GM20431 (cell line): ENCODE results near the gene STRN.
"Not testable (repeated sequence)": the region's sequence is repeated elsewhere in the genome, so short reads cannot be mapped to it uniquely, and the experiment has no call there.

Source experiments
- in situ Hi-C: fragments of 300-500 bp; cut with MseI, MboI; formaldehyde crosslinking; loops from one replicate; pipeline ENCODE4 v1.15.0; 2020; ENCODE audit warnings: low sequenced_read_pairs; ENCODE audit not compliant: unreplicated experiment

STRN gene, protein sequence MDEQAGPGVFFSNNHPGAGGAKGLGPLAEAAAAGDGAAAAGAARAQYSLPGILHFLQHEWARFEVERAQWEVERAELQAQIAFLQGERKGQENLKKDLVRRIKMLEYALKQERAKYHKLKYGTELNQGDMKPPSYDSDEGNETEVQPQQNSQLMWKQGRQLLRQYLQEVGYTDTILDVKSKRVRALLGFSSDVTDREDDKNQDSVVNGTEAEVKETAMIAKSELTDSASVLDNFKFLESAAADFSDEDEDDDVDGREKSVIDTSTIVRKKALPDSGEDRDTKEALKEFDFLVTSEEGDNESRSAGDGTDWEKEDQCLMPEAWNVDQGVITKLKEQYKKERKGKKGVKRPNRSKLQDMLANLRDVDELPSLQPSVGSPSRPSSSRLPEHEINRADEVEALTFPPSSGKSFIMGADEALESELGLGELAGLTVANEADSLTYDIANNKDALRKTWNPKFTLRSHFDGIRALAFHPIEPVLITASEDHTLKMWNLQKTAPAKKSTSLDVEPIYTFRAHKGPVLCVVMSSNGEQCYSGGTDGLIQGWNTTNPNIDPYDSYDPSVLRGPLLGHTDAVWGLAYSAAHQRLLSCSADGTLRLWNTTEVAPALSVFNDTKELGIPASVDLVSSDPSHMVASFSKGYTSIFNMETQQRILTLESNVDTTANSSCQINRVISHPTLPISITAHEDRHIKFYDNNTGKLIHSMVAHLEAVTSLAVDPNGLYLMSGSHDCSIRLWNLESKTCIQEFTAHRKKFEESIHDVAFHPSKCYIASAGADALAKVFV

DNA sequence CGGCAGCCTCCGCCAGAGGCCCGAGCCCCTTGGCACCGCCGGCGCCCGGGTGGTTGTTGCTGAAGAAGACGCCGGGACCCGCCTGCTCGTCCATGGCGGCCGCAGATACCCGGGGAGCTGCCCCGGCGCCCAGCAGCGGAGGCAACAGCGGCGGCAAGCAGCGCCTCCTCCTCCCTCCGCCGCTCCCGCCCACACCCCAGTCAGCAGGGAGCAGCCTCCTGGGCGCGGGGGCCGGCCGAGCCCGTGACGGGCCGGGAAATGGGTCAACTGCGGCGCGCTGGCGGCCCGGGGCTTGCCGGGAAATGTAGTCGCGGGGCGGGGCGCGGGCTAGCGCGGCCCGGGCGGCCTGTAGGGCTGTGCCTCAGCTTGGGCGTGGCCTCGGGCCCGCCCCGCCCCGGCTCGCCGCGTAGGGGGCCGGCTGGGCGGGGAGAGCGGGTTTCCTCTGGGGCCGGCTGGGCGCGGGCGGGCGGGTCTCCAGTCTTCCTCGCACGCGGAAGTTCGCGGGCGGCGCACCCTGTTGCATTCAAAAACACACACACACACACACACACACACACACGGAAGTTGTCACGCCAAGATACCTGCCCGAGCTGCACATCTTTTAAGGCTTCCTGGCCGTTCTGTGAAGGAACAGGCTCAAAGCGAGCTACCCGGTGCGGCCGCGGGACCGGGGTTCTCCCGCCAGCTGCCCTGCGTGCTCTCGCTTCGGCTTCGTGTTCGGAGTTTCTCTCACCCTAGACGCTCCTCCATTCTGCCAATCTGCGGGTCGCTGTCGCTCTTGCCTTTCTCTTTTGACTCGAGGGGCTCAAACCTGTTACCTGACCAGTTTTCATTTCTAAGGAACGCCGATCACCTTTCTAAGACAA is at the start of gene STRN:
TSS of gene STRN (minus strand) at position 167 of the 866 bp plus-strand sequence. CDS start at position 94, 73 bp downstream.
- in situ Hi-C loops: no loop called here

DNA sequence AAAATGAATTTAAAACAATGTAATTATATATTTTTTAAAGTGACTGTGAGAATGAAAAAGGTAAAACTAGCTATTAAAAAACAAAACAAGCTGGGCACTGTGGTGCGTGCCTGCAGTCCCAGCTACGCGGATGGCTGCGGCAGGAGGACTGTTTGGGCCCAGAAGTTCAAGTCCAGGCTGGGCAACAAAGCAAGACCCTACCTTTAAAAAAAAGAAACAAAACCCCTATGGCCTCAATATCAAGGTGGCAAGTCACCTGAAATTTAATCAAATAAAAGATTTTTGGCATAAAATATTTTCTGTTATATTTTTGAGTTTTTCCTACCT is 46.9 kb upstream of the STRN start:
- in situ Hi-C loops: no loop called here

DNA sequence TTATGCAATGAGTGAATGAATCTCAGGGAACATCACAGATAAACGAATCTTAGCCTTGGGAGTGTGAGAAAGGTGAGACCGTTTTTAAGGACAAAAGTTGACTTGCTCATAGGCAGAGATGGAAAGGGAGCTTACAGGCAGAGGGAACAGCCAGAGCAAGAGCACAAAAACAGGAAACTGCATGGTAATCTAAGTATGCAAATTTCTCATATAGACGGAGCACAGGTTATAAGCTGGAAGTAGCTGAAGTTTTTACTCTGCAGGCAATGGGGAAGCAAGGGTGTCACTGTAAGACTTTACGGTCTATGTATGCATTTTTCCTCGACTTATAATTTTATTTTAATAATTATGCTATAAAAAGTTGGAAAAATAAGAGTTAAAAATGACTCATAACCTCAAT is 44.8 kb upstream of the STRN start:
- in situ Hi-C loops: no loop called here

DNA sequence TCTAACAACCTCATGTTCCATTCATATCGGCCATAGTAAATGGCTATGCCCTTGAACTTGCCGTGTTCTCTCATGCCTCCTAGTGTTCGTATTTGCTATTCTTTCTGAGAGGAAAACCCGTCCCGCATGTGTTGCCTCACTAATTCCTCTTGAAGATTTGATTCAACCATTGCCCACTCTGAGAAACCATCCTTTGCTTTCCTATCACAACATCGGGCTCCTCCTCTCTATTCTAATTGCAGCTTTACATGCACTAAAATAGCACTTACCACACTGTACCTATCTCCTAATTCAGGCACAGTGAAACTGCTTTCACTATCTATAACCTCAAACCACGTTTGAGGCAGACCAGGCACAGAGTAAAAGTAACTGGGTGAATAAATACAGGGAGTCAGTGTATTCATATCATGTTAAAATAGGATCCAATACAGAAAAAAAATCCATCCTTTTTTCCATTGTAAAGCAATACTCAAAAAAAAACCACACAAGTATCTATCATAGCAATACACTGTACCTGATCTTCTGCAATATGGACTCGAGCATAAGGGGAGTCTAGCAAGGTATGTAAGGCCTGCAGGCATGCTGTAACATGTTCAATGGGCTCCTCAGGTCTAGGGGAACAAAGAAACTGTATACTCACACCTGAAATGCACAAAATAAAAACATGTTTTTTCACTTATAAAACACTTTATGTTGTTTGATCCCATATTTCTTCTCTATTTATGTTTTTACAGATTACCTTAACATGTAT is 39.0 kb upstream of the STRN start:
- in situ Hi-C loops: no loop called here

DNA sequence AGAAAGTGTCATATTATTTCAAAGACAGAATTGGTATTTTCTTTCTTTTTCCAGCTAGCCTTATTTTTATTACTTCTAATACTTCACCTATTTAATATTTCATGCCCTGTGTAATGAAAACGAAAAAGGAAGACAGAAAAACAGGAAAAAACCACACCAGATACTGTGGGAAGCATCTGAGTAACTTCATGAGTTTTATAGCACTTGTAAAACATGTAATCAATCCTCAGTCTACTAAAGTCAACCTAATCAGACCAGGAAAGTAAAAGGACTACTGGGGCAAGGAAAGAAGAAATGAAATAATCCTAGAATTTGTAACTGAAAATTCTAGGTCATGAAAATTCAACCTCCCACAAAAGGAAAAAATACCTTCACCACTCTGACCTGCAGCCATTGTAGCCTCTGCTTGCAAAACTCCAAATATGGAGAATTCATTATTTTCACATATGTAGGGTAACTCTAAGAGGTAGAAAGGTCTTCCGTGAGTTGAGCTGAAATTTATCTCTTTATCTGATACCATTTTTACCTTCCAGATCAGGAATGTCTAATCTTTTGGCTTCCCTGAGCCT is 34.7 kb upstream of the STRN start:
- in situ Hi-C loops: no loop called here

DNA sequence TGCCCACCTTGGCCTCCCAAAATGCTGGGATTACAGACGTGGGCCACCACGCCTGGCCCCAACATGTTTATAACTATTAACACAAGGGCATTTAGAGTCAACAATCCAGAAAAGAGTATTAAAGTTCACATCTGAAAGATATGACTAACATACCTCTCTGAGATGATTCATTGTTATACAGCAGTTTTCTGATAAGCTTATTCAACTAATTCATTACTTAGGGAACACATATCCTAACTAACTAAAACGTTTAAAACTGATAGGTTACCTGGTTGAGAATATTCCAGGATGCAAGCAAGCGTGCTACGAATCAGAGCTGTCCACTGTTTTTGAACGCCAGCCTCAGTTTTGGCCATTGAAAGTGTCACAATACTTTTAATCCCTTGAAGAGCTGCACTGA is 34.0 kb upstream of the STRN start:
- in situ Hi-C loops: no loop called here

DNA sequence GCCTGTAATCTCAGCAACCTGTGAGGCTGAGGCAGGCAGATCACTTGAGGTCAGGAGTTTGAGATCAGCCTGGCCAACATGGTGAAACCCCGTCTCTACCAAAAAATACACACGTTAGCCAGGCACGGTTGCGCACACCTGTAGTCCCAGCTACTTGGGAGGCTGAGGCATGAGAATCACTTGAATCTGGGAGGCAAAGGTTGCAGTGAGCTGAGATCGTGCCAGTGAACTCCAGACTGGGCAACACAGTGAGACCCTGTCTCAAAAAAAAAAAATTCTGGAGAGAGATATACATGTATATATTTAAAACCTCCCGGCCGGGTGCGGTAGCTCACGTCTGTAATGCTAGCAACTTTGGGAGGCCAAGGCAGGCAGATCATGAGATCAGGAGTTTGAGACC is 33.1 kb upstream of the STRN start:
- in situ Hi-C loops: not testable (repeated sequence)

DNA sequence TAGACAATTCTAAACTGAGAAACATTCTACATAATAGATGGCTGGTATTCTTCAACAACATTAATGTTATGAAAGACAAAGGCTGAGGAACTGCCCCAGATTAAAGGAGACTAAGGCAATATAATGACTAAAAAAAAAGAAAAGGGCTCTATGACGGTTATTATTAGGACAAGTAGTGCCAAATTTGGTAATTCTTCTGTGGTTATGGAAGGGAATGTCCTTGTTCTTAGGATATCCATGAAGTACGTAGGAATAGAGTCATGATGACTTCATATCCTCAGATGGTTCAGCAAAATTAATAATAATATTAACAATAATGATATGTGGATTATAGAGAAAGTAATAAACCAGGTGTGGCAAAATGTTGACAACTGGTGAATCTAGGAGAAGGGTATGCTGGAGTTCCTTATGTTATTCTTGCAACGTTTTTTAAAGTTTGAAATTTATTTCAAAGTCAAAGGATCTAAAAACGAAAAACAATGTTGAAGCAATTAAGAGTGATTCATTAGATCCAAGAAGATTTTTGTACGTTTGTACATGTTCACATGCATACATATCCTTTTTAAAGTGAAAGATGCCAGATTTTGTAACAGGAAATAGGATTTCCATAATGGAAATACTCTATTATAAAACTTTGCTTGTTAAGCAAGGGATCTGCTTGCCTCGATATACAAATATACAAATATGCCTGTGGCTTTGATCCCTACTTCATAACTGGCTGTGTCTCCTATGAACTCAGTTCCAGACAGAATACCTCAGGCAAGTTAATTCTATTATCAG is 27.7 kb upstream of the STRN start:
- in situ Hi-C loops: no loop called here

DNA sequence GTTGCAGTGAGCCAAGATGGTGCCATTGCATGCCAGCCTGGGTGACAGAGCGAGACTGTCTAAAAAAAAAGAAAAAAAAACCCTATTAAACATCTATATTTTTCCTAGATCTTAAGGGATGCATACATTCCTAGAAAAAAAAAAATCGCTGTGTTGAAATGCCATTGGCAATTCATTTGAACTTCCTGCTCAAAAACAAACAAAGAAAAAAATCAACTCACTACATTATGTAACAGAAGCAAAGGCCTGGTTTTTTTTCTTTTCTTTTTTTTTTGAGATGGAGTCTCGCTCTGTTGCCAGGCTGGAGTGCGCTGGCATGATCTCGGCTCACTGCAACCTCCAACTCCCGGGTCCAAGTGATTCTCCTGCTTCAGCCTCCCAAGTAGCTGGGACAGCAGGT is 21.7 kb upstream of the STRN start:
- in situ Hi-C loops: no loop called here

DNA sequence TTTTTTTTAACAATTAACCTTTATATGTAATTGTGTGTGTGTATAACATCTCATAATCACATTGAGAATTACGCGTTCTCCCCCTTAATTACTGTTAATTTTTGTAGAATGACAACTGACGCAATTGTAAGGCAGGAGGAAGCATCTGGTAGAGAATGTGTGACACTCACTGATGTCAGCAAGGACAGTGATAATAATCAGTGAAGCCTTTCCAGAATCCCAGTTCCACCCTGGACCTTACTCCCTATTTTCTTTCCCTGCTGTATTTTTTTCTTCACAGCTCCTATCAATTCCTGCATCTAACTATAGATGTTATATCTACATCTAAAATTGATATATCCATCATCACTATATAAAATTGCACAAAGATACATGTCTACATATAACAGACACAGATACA is 16.1 kb upstream of the STRN start:
- in situ Hi-C loops: no loop called here

DNA sequence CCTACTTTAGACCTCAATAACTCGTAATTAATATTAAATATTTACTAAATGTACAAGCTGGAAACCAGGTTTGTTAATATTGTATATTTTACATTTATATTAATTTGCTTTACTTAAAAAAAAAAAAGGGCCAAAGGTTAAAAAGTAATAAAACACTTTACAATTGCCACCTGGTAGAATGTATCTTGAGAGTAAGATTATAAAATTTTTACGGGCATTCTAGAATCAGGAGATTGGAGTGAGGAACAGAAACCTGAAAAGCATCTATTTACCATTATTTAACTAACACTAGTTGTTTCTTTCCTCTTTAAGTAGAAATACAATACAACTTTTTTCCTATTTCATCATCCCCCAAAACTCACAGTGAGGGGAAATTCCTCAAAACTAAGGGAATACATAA is 15.6 kb upstream of the STRN start:
- in situ Hi-C loops: no loop called here

DNA sequence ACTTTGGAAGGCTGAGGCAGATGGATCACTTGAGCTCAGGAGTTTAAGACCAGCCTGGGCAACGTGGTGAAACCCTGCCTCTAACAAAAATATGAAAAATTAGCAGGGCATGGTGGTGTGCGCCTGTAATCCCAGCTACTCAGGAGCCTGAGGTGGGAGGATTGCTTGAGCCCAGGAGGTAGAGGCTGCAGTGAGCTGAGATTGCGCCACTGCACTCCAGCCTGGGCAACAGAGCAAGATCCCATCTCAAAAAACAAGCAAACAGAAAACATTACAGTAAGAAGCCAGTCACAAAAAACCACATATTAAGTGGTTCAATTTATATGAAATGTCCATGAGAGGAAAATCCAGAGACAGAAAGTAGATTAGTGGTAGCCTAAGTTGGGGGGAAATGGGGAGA is 12.7 kb upstream of the STRN start:
- in situ Hi-C loops: not testable (repeated sequence)

DNA sequence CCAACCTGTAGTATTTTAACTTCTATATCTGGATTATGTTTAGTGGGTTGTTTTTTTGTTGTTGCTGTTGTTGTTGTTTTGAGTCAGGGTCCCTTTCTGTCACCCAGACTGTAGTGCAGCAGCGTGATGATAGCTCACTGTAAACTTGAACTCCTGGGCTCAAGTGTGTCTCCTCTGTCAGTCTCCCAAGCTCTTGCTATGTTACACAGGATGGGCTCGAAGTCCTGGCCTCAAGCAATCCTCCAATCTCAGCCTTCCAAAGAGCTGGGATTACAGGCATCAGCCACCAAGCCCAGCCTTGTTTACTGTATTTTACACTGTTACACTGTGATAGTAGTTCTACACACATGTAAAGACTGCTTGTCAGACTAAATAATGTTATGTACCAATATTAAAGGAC is 9.7 kb upstream of the STRN start:
- in situ Hi-C loops: no loop called here

DNA sequence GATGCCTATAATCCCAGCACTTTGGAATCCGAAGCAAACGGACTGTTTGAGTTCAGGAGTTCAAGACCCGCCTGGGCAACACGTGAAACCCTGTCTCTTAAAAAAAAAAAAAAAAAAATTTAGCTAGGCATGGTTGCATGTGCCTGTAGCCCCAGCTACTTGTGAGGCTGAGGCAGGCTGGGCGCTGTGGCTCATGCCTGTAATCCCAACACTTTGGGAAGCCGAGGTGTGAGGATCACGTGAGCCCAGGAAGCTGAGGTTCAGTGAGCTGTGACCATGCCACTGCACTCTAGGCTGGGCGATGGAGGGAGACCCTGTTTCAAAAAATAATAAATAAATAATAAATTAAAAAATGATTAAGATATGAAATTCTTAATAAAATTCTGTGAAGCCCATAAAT is 9.0 kb upstream of the STRN start:
- in situ Hi-C loops: no loop called here

DNA sequence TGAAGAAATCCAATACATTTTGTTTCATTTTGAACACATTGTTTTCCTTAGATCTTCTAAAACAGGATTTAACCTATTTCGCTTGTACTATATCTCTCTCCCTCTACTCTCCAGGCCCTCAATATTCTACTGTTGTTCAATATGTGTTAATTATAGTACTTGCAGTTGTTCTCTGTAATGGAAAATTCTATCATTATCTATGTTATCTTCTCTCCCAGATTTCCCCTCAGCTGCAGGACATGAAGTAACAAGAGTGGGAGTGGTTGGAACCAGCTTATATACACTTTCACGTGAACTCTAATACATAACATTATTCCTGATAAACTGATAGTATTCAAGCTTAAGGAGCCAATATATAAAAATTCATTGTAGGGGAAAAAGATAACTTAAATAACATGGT is 7.0 kb upstream of the STRN start:
- in situ Hi-C loops: no loop called here

DNA sequence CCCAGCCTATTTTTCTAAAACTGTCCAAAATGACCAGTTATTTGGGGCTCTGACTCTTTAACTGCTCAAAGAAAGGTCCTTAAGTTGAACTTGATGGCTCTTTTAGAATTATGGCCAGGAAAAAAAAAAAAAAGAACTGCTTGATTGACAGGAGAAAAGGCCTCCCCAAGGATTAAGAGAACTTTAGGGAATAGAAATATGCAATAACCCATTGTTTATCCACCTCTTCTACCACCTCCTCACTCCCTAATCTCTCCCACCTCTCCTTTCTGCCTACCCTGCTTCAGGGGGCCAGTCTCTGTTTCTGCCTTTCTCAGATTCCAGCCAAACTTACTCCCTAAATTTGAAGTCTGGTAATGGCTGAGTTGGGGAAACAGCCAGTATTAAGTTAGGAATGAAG is 5.7 kb upstream of the STRN start:
- in situ Hi-C loops: no loop called here

DNA sequence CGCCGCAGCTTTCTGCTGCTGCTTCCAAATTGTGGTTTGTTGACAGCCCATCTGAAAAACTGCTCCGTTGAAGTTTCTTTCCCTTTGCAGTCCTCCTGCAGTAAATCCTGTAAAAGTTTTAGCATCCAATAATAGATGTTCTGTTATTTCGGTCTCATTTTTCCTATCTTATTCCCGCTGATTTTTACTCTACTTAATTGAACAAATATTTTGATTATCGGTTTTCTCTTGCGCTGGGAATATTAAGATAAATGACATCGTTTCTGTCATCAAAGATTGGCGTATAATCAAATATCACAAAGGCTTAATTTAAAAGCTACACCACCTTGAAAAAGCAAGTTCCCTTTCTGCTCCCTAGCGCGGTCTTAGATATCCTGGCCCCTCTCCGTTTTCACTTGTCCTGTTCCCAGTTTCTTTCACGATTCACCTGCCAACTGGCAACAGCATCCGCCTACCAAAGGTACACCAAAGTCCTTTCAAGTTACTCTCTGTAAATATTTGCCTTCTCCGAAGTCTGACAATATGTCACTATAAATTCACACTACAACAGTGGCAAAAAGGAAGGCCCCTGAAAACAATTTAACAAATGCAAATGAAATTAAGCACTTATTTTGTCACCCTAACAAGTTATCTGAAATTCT is 1.0 kb upstream of the STRN start:
- in situ Hi-C loops: no loop called here

DNA sequence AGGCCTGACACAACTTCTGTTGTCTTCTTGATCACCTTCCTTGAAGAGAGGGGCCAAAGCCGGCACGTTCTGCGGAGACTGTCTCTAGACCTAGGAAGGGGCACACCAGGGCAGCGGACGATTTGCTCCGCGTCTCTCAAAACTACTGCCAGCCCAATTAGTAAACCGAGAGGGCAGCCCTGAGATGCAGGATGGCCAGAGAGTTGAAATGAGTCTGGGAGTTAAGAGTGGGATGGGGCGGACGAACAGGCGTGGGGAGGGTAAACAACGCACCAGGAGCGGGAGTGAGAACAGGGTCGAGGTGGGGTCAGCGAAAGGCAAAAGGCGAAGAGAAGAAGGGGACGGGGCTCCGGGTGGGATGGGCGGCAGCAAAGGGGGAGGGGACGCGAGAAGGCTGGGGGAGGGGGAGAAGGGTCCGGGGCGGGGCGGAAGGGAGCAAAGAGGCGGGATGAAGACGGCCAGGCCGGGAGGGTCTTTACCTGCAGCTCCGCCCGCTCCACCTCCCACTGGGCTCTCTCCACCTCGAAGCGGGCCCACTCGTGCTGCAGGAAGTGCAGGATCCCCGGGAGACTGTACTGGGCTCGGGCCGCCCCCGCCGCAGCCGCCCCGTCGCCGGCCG is 476 bp downstream of the STRN start:
- in situ Hi-C loops: no loop called here
